ENCODE measurements around the gene TXNRD2. TPM values are rescaled to one million over a fixed set of nuclear protein-coding genes. Genes with fewer than 3 reads are reported as not detected.

TXNRD2 gene
- total and polyA plus RNA-seq, 10 of the 15 experiments (the other 5 are each of a cell fraction or from before 2014, with no cell fraction given), result 1.6 to 26.0 (median 13.9) TPM

DNA sequence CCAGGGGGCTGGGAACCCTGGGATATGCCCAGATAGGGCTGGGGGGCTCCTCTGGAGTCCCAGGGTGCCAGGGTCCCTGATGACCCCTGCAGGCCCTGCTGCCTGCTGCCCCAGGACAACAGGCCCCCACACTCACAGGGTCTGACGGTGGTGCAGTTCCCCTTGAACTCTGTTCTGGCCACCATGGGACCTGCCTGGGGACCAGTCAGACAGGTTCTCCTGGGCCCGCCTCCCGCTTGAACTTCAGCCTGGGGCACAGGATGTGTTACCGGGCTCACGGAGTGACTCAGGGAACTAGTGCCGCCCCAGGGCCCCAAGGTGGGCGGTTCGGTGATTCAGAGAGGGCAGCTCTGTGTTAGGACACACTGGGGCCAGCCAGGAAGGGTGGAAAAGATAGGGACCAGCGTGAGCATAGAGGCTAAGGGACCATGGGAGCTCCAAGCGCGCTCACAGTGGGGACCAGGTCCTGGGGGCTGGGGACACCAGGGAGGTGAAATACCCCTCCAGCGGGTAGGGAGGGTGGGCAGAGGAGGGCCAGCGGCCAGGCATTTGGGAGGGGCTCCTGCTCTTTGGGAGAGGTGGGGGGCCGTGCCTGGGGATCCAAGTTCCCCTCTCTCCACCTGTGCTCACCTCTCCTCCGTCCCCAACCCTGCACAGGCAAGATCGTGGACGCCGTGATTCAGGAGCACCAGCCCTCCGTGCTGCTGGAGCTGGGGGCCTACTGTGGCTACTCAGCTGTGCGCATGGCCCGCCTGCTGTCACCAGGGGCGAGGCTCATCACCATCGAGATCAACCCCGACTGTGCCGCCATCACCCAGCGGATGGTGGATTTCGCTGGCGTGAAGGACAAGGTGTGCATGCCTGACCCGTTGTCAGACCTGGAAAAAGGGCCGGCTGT is 21.5 kb upstream of the TXNRD2 start (continued):
- no peak for TF ChIP-seq ZNF207 (IDR thresholded peaks at IDR 0.05; ENCODE audit: borderline replicate concordance)

DNA sequence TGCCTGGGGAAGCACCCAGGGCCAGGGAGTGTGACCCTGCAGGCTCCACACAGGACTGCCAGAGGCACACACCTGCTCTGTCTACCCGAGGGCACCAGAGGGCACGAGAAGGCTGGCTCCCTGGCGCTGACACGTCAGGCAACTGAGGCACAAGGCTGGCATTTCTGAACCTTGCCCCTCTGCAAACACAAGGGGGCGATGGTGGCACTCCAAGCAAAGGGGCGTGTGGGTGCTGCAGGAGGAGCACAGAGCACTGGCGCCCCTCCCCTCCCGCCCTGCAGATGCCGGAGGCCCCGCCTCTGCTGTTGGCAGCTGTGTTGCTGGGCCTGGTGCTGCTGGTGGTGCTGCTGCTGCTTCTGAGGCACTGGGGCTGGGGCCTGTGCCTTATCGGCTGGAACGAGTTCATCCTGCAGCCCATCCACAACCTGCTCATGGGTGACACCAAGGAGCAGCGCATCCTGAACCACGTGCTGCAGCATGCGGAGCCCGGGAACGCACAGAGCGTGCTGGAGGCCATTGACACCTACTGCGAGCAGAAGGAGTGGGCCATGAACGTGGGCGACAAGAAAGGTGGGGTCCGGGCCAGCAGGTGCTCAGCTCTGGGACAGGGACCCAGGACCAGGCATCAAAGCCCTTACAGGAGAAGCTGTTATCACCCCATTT is 20.8 kb upstream of the TXNRD2 start:
- Histone ChIP-seq H4K20me1 (ENCODE audit: control insufficient read depth, insufficient read depth) (no peaks in the 10 kb centered on the region), H3K9ac (ENCODE audit: control insufficient read depth, insufficient read depth, low read length) (no peak overlapping the region), H3K36me3 (ENCODE audit: control insufficient read depth in 2 of 2, insufficient read depth in 2 of 2, low read length in 1 of 2) (peaks cover 0 to 3% of the 10 kb centered on the region in 2 experiments; a peak in 2 of 4 replicates), H3K27me3 (replicated peaks in 1 of 2; ENCODE audit: control insufficient read depth in 2 of 2, insufficient read depth in 2 of 2, low read length in 1 of 2) (no peaks in the 10 kb centered on the region), H3K4me1 (ENCODE audit: control insufficient read depth, insufficient read depth, low read length) (no peaks in the 10 kb centered on the region), H3K4me3 (no peak overlapping the region), H2AFZ (ENCODE audit: control insufficient read depth, low read depth, low read length) (no peak overlapping the region), H3K9me3 (replicated peaks; ENCODE audit: control insufficient read depth, insufficient read depth, low read length) (no peaks in the 10 kb centered on the region), H3K79me2 (ENCODE audit: control insufficient read depth, insufficient read depth, low read length) (no peaks in the 10 kb centered on the region), H3K4me2 (ENCODE audit: control insufficient read depth, insufficient read depth) (no peak overlapping the region), H3K27ac (ENCODE audit: control insufficient read depth, insufficient read depth) (no peak overlapping the region)
- 50% methylated on average over 21 of the region's 22 CpGs for WGBS (ENCODE audit: insufficient coverage, insufficient replicate concordance, low lambda C conversion rate, missing lambda C conversion rate)
- peak; percentile 92 for ATAC-seq
- BruUV-seq (replicated peaks), result no TSS peak
- intact Hi-C loops (cut with micrococcal nuclease; ENCODE audit: unreplicated experiment), result no loop called here
- CTCF ChIA-PET, result no interaction called here
- SMC1A ChIA-PET (ENCODE audit: uncharacterized antibody, unreplicated experiment), result no interaction called here
- POLR2A ChIA-PET, result no interaction called here
- DNase-seq (ENCODE audit: low read depth, low spot score), result no peak
- no peak for FAIRE-seq
- in situ Hi-C loops (cut with MboI), result no loop called here
- TF ChIP-seq CBX5 (IDR thresholded peaks at IDR 0.05; ENCODE audit: low read depth) (no peak), NRF1 (conservative IDR thresholded peaks at IDR 0.05; ENCODE audit: low read depth, low read length) (no peak), POLR2A (IDR thresholded peaks at IDR 0.05; ENCODE audit: low read depth, low read length) (peak; percentile 46), ETV6 (conservative IDR thresholded peaks at IDR 0.05 in 1 of 2, IDR thresholded peaks at IDR 0.05 in 1 of 2; ENCODE audit: borderline replicate concordance in 1 of 2, low read depth in 1 of 2) (no peak), RAD21 (IDR thresholded peaks at IDR 0.05; ENCODE audit: insufficient read depth, low read depth, low read length) (peak; percentile 23; the same call in 1 of the 2 replicates), IRF4 (IDR thresholded peaks at IDR 0.05; ENCODE audit: low read depth, low read length) (no peak)
- TF ChIP-seq, protein P1, sequence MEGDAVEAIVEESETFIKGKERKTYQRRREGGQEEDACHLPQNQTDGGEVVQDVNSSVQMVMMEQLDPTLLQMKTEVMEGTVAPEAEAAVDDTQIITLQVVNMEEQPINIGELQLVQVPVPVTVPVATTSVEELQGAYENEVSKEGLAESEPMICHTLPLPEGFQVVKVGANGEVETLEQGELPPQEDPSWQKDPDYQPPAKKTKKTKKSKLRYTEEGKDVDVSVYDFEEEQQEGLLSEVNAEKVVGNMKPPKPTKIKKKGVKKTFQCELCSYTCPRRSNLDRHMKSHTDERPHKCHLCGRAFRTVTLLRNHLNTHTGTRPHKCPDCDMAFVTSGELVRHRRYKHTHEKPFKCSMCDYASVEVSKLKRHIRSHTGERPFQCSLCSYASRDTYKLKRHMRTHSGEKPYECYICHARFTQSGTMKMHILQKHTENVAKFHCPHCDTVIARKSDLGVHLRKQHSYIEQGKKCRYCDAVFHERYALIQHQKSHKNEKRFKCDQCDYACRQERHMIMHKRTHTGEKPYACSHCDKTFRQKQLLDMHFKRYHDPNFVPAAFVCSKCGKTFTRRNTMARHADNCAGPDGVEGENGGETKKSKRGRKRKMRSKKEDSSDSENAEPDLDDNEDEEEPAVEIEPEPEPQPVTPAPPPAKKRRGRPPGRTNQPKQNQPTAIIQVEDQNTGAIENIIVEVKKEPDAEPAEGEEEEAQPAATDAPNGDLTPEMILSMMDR (IDR thresholded peaks at IDR 0.05 in 2 of 3, conservative IDR thresholded peaks at IDR 0.05 in 1 of 3; ENCODE audit: control insufficient read depth in 2 of 3, extremely low read depth in 1 of 3, insufficient read depth in 1 of 3, low read depth in 3 of 3, low read length in 3 of 3), result peak; percentile 35 to 65 (median 58)
- TF ChIP-seq, protein P2, sequence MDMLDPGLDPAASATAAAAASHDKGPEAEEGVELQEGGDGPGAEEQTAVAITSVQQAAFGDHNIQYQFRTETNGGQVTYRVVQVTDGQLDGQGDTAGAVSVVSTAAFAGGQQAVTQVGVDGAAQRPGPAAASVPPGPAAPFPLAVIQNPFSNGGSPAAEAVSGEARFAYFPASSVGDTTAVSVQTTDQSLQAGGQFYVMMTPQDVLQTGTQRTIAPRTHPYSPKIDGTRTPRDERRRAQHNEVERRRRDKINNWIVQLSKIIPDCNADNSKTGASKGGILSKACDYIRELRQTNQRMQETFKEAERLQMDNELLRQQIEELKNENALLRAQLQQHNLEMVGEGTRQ (IDR thresholded peaks at IDR 0.05; ENCODE audit: borderline replicate concordance, low read depth, low read length), result no peak
- RAD21 ChIA-PET (ENCODE audit: unreplicated experiment), result interaction anchor here (0.6 kb wide), 1 partner anchor 168 kb away, joined by 3 read pairs; no protein-coding TSS in a partner anchor
